HG02943 (cell line): Measurements from ENCODE around the gene HNRNPK.

Experiments
- ATAC-seq: cut with Tn5 transposase; IDR thresholded peaks from one replicate; pipeline ENCODE4 v1.9.1; 2021; ENCODE audit warnings: mild to moderate bottlenecking, low read depth, moderate library complexity; ENCODE audit not compliant: unreplicated experiment

The HNRNPK gene

DNA sequence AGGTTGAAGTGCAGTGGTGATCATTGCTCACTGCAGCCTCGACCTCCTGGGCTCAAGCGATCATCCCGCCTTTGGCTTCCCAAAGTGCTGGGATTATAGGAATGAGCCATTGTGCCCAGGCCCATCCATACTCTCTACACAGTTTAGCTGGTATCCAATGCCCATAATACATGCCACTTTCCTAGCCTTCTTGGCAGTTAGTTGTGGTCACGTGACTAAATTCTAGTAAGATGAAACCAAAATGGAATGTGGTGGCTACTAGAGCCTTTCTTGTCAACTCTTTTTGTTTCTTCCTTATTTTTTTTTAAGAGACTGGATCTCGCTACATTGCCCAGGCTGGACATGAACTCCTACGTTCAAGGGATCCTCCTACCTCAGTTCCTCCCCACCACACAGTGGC, 43.5 kb downstream of the HNRNPK start:
- no peak for ATAC-seq

DNA sequence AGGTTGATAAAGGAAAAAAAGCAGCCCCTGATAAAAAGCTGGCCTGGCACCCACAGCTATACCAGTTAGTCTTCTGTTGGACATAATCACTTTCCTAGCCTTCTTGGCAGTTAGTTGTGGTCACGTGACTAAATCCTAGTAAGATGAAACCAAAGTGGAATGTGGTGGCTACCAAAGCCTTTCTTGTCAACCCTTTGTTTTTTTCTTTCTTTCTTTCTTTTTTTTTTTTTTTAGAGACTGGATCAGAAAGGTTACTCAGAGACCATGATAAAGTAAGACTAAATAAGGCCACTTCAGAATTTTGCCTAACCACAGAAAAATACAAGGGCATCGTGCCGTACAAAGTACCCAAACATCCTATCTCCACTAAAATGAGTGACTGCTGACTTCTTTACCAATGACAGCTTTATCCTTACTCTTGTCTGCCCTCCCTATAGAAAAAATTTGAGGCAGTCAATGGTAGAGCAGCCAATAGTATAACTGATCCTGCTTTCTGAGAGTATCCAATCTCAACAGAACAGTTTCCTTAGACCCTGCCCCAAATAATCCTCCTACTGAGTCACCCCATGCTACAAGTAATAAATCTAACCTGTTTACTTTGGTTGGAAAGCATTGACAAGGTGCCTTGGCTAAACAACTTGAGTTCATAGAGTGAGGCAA, 44.6 kb downstream of the HNRNPK start:
- ATAC-seq = no peak

DNA sequence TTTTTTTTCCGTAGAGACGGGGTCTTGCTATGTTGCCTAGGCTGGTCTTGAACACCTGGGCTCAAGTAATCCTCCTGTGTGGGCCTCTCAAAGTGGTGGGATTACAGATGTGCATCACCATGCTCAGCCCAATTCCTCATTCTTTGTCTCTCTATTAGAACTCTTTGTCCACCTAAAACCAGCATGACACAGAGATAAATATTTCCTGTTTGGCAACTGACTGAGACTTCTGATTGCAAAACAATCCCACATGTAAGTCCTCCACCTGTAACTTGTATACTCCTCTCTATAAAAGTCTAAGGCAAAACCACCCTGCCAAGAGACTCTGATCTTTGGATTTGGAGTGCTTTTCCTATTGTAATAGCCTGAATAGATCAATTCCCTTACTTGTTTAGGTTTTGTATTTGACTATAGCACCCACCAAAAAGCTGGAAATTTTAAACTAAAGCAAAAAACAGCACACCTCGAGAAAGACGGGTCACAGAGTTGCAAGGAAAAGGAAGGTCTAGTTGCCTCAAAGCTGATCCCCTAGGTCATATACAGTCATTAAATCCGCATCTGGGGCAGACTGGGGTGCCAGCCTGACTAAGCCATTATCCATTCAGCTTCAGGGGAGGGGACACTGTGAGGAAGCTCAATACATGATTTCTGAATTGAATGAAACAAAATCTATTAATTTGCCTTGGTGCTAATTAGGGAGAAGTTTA, 45.3 kb downstream of the HNRNPK start:
- ATAC-seq = no peak

DNA sequence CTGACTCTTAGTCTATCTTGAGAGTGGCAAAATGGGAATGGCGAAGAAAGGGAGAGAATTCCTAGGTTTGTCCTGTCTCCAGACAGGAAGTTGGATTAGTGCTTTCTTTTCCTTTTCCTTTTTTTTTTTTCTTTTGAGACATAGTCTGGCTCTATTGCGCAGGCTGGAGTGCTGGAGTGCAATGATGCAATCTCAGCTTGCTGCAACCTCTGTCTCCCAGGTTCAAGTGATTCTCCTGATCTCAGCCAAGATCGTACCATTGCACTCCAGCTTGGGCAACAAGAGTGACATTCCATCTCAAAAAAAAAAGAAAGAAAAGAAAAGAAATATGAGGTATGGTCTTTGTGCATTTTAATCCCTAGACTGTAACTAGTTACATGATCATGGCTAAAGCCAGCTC, 46.2 kb downstream of the HNRNPK start:
- no peak for ATAC-seq

DNA sequence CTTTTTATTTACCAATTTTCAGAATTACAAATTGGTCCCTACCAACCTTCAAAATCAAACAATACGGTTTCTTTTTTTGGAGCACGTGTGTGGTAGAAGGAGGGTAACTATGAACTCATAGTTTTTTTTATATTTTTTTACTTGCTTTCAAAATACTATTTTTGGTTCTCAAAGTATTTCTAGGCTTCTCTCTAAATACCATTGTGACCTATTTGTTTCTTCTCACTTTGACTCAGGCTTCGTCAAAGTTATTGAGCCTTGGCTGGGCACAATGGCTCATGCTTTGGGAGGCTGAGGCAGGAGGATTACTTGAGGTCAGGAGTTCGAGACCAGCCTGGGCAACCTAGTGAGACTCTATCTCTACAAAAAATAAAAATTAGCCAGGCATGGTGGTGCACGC, 47.2 kb downstream of the HNRNPK start:
- ATAC-seq = no peak

DNA sequence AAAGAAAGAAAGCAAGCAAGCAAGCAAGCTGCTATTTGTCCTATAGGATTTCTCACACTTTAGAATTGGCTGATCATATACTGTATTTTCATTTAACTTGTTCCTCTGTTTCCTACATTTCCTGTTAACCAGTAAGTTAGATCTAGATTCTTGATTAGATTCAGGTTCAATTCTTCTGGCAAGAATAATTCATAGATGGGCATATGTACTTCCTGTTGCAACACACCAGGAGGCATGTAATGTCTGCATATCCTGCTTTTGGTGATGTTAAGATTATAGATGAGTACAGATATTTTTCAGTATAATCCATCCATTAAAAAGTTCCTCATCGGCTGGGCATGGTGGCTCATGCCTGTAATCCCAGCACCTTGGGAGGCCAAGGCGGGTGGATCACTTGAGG, 48.0 kb downstream of the HNRNPK start:
- no peak for ATAC-seq

DNA sequence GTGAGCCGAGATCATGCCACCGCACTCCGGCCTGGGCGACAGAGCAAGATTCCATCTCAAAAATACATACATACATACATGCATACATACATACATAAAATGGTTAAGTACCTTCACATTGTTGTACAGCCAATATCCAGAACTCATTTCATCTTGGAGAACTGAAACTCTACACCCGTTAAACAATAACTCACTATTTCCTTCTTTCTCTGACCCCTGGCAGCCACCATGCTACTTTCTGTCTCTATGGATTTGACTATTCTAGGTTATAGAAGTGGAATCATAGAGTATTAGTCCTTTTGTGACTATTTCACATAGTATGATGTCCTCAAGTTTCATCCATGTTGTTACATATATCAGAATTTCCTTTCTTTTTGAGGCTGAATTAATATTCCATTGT, 49.1 kb downstream of the HNRNPK start:
- ATAC-seq = no peak

DNA sequence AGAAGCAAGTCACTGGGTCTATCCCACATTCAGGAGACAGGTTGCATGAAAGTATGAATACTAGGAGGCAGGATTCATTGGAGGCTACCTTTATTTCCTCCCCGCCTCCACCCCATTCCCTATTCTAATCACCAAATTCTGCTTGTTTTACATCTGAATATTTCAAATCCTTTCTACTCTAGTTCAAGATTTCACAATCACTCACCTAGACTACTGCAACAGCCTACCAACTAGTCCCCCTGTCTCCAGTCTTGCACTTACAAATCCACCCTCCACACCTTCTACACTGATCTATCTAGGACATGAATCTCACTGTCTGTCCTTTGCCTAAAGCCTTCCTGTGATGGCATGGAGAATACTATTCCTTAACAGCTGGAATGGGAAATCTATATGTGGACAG, 52.4 kb downstream of the HNRNPK start:
- no peak for ATAC-seq

DNA sequence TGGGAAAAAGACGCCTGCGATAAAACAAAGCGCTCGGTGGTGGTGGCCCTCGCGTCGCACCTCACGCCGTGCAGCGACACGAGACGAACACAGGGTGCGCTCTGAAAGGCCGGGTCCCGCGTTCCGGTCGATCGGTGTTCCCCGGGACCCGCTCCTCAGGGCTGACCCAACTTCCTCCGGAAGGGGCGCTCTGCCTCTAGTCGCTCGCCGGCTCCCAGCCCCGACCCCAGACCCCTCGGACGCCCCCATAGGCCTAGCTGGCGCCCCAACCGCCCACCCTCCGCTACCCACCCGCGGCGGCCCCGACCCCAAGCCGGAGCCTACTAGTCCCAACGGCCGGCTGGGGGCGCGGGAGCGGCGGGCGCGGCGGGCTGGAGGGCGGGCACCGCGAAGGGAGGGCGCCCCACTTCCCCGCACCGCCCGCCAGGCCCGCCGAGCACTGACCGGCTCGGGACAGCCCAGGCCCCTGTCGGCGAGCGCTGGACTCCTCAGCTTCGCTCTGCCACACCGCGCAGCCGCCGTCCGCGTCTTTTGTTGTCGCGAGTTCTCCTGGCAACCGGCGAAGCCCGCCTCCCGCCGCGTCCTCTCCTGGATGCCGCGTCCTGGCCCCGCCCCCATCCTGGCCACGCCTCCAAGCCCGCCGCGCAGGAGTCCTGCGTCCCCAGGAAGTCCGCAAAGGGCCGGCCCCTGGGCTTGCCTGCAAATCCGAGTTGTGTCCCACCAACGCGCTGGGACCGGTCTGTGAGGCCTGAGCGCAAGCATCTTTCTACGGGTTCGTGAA, 58.9 kb downstream of the HNRNPK start, which contains the start of gene KIF27:
Gene KIF27, minus strand, starts transcription at position 506 of the 781 bp plus-strand sequence. CDS start 5,841 bp downstream, outside the sequence.
- peak; percentile 92 for ATAC-seq

DNA sequence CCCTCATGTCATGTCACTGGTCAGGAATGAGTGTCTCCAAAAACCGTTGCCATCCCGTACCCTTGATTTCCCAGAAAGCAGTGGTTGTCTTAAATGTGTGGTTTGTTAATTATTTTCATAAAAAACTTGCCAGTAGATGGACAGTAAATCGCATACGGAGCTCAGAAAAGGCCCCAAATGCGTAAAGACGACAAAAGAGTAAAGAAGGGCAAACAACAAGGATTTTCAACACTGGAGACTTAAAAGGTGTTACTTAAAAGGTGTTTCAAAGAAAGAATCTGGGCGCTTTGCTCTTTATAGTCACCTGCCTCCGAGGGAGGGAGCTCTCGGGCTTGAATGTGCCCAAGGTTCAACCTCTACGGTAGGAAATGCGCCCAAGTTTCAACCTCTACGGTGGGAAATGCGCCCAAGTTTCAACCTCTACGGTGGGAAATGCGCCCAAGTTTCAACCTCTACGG, 59.5 kb downstream of the HNRNPK start:
- peak; percentile 20 for ATAC-seq

DNA sequence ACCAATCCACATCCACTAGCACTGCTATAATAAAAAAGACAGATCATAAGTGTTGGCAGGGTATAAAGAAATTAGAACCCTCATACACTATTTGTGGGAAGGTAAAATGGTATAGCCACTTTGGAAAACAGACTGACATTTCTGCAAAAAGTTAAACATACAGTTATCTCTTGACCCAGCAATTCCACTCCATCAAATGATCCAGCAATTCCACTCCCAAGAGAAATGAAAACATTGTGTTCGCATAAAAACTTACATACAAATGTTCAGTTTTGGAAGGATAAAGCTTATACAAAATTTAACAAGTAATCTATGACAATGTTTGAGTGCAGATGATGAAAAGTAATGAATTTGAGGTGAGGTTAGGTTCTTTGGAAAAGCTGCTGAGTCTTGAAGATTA, 60.9 kb downstream of the HNRNPK start:
- no peak for ATAC-seq
